Nephron (organoid): Measurements from ENCODE around the gene IMPDH1.

Source experiments
- H3K27ac Mint-ChIP-seq, 3 experiments: 2 replicates each; pipeline ENCODE4 v1.8.0; 2020; ENCODE audit warnings: mixed read lengths in 3 of 3, mild to moderate bottlenecking in 2 of 3, moderate library complexity in 1 of 3
- H3K27me3 Mint-ChIP-seq: 2 replicates; pipeline ENCODE4 v1.8.0; 2021; ENCODE audit warnings: low read depth, mild to moderate bottlenecking, moderate library complexity, mixed read lengths
- H3K36me3 Mint-ChIP-seq: 2 replicates; pipeline ENCODE4 v1.8.0; 2020; ENCODE audit warnings: low read depth, mixed read lengths
- H3K4me1 Mint-ChIP-seq: 2 replicates; pipeline ENCODE4 v1.8.0; 2020; ENCODE audit warnings: mixed read lengths
- H3K4me3 Mint-ChIP-seq, 3 experiments: 2 replicates each; pipeline ENCODE4 v1.8.0; 2020; ENCODE audit warnings: mild to moderate bottlenecking in 3 of 3, mixed read lengths in 3 of 3, moderate library complexity in 2 of 3
- H3K9me3 Mint-ChIP-seq: 2 replicates; pipeline ENCODE4 v1.8.0; 2020; ENCODE audit warnings: mixed read lengths
- CTCF ChIP-seq, 3 experiments: fragments of 200-600 bp; sonication (generic); IDR thresholded peaks; one replicate each; pipeline ENCODE4 v1.5.0; 2021; ENCODE audit warnings: antibody characterized with exemption in 3 of 3; ENCODE audit not compliant: unreplicated experiment in 3 of 3

The IMPDH1 gene

GRCh38 chr7:128394904-128395496 lies 14.8 kb downstream of the IMPDH1 start:
- TF ChIP-seq CTCF (IDR thresholded peaks at IDR 0.05; ENCODE audit: unreplicated experiment in 3 of 3), result no peak
- no peak overlapping the region for H3K27ac Mint-ChIP-seq
- H3K9me3 Mint-ChIP-seq, result no peaks in the 10 kb centered on the region
- no peaks in the 10 kb centered on the region for H3K4me1 Mint-ChIP-seq
- no peak overlapping the region for H3K4me3 Mint-ChIP-seq
- peaks cover 9% of the 10 kb centered on the region for H3K36me3 Mint-ChIP-seq
- H3K27me3 Mint-ChIP-seq, result no peaks in the 10 kb centered on the region

DNA sequence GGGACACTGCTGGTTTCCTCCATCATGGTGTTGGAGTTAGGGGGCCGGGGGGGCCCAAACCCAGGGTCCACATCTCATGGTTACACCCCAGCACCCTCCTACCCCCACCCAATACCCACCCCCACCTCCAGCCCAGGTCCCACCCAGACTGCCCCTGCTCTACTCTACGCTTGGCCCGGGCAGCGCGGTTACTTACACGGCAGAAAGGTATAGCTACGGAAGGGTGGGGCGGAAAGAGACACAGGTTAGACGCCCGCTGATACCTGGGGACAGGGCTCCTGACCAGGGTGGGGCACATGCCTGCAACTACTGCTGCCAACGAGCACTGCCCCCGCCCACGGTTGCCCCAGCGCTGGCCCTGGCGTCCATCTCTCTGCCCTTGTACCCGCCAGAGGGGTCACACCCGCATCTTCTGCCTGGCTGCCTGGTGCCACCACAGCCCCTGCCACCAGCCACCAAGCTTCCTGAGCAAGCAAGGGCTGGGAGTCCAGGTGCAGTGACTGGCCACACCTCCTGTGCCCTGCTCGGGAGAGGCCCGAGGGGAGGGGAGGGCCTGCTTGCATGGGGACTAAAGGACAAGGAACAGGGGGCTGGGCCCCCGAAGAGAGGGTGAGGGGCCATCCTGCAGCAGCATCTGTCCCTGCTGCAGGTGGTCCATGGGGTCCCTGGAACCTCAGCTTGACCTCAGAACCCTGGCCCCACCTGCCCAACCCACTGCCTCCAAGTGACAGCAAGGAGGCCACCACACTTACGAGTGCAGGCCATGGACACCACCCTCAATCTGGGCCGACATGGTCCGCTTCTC lies 16.1 kb downstream of the IMPDH1 start:
- H3K4me1 Mint-ChIP-seq, result no peaks in the 10 kb centered on the region
- no peaks in the 10 kb centered on the region for H3K9me3 Mint-ChIP-seq
- TF ChIP-seq CTCF (IDR thresholded peaks at IDR 0.05; ENCODE audit: unreplicated experiment in 3 of 3), result no peak
- H3K27ac Mint-ChIP-seq, result no peak overlapping the region
- peaks cover 3% of the 10 kb centered on the region for H3K27me3 Mint-ChIP-seq
- no peak overlapping the region for H3K4me3 Mint-ChIP-seq
- H3K36me3 Mint-ChIP-seq, result peaks cover 9% of the 10 kb centered on the region

GRCh38 chr7:128392446-128393327 lies 17.1 kb downstream of the IMPDH1 start:
- Mint-ChIP-seq H3K27me3 (peaks cover 6% of the 10 kb centered on the region), H3K36me3 (peaks cover 9% of the 10 kb centered on the region)

DNA sequence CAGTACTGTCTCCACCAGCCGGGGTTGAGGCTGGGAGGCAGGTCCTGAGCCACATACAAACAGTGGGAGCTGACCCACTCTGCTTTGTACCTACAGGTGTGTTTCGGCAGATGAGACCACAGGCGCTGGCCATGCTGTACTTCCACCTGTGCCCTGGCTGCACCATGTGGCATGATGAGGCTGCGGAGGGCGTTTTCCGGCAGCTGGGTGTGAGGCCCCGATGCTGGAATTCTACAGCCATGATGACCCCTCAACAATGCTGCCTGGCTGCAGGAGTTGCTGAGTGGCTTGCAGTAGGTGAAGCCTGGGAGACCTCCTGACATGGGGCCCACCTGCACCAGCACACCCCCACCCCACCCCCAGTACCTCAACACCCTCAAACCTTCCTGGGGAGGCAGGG lies 18.0 kb downstream of the IMPDH1 start:
- Mint-ChIP-seq H3K27me3 (peaks cover 12% of the 10 kb centered on the region), H3K9me3 (no peaks in the 10 kb centered on the region), H3K27ac (no peak overlapping the region), H3K36me3 (peaks cover 2% of the 10 kb centered on the region), H3K4me3 (no peak overlapping the region), H3K4me1 (peaks cover 9% of the 10 kb centered on the region)
- no peak for TF ChIP-seq CTCF (IDR thresholded peaks at IDR 0.05; ENCODE audit: unreplicated experiment in 3 of 3)

More at GRCh38 chr7:128392446-128393327, 17.1 kb downstream of the IMPDH1 start:
- no peak for TF ChIP-seq CTCF (IDR thresholded peaks at IDR 0.05; ENCODE audit: unreplicated experiment in 3 of 3)
- Mint-ChIP-seq H3K4me3 (no peak overlapping the region), H3K9me3 (no peaks in the 10 kb centered on the region), H3K27ac (no peak overlapping the region), H3K4me1 (peaks cover 5% of the 10 kb centered on the region)

DNA sequence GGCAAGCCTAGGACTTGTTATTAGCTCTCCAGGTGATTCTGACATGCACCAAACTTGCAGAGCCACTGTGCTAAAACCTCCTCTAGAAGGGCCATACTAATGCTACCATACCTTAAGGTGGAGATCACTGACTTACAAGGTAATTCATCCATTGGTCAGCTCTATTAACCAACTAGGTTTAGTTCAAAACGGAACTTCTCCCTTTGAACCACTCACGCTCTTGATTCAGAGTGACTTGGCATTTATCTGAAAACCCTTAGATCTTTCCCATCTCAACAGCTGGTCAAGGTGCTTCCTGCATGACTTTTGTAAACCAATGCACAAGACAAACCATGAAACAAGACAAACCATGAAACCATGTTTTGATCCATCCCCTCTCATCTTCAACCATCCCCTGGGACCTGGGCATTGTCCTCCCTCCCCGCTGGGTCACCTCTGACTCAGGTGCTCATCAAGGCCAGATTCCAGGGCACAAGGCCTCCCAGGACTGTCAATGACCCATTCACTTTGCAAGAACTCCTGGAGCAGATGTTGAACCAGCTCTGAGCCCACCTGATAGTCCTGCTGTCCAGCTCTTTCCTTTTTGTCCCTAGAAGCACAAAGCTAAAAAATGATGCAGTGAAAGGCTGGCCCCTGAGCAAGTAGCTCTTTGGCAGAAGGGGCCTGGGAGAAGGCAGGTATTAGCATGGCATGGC lies 18.8 kb downstream of the IMPDH1 start:
- H3K27me3 Mint-ChIP-seq, result peaks cover 12% of the 10 kb centered on the region
- no peak overlapping the region for H3K4me3 Mint-ChIP-seq
- no peaks in the 10 kb centered on the region for H3K9me3 Mint-ChIP-seq
- no peak for TF ChIP-seq CTCF (IDR thresholded peaks at IDR 0.05; ENCODE audit: unreplicated experiment in 3 of 3)
- peaks cover 9% of the 10 kb centered on the region for H3K4me1 Mint-ChIP-seq
- no peak overlapping the region for H3K27ac Mint-ChIP-seq
- no peaks in the 10 kb centered on the region for H3K36me3 Mint-ChIP-seq
